ENCODE data around the gene MYO10.

DNA sequence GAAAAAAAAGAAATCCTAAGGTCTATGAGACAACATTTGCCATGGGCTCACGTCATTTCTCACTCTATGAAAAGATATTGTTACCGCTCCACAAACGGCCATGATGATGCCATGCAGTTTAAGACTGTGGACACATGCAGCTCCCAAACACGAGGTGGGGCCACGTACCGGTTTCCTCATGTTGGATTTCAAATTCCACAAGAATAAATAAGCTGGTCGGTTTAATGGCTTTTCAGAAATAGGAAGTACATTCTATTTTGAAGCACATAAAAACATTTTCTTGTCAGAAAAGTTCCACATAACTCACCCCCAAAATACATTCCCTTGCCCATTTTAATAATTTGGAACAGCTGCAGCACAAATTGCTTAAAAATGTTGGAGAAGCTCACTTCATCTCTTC, 130.6 kb downstream of the MYO10 start:
- TF ChIP-seq CTCF (IDR thresholded peaks at IDR 0.05), result no peak
- TF ChIP-seq POLR2A (IDR thresholded peaks at IDR 0.05), result no peak
